Measurements from ENCODE around the gene CYP27B1. TPM values are rescaled to one million over a fixed set of nuclear protein-coding genes. Genes with fewer than 3 reads are reported as not detected.

CYP27B1 gene
- total and polyA plus RNA-seq, 9 of the 15 experiments (the other 6 are each of a cell fraction or from before 2014, with no cell fraction given): 0.18 to 4.2 (median 1.8) TPM

GRCh38 chr12:57777911-57778310 lies 11.0 kb upstream of the CYP27B1 start:
- no peaks in the 10 kb centered on the region for H4K20me1 ChIP-seq (replicated peaks; ENCODE audit: control insufficient read depth, insufficient read depth, low read length)
- H3K4me2 ChIP-seq (ENCODE audit: insufficient read depth, low read length): no peak overlapping the region
- intact Hi-C loops (cut with micrococcal nuclease) (no loop called here), in situ Hi-C loops (cut with MboI) (no loop called here)
- peaks cover 23% of the 10 kb centered on the region; the same call in 2 of the 3 replicates for H3K36me3 ChIP-seq (ENCODE audit: control insufficient read depth, insufficient read depth, low read length)
- no peak overlapping the region for H3K4me3 ChIP-seq
- no peak overlapping the region for H3K9ac ChIP-seq (ENCODE audit: insufficient read depth in 1 of 2, low read depth in 2 of 2, low read length in 2 of 2)
- ChIA-PET POLR2A (no interaction called here), CTCF (ENCODE audit: low intra/inter-chr PET ratio) (interaction anchor here (0.8 kb wide), 1 partner anchor 127 kb away, joined by 6 read pairs; no protein-coding TSS in a partner anchor)
- no peaks in the 10 kb centered on the region for H3K9me3 ChIP-seq (replicated peaks; ENCODE audit: control insufficient read depth, insufficient read depth, low read depth, low read length)
- 77% methylated on average over 6 of the region's 7 CpGs for WGBS (ENCODE audit: insufficient coverage, low coverage, missing lambda C conversion rate)
- no peak overlapping the region for H3K27ac ChIP-seq (ENCODE audit: extremely low read depth, low read depth, low read length)
- H2AFZ ChIP-seq (ENCODE audit: low read depth, low read length): no peak overlapping the region
- BruUV-seq (replicated peaks): no TSS peak
- TF ChIP-seq CEBPG (CRISPR knock-in tag; IDR thresholded peaks at IDR 0.05) (no peak), CEBPG (tag; conservative IDR thresholded peaks at IDR 0.05 in 1 of 2, IDR thresholded peaks at IDR 0.05 in 1 of 2) (no peak), MYC (IDR thresholded peaks at IDR 0.05; ENCODE audit: low read depth, low read length) (no peak), MYC (CRISPR knock-in tag; IDR thresholded peaks at IDR 0.05; ENCODE audit: borderline replicate concordance, low read depth) (no peak), ZZZ3 (IDR thresholded peaks at IDR 0.05) (no peak), MNT (conservative IDR thresholded peaks at IDR 0.05) (no peak), FOXO4 (CRISPR knock-in tag; IDR thresholded peaks at IDR 0.05) (no peak), TFAM (CRISPR knock-in tag; conservative IDR thresholded peaks at IDR 0.05) (no peak), SMARCE1 (IDR thresholded peaks at IDR 0.05) (no peak), NONO (IDR thresholded peaks at IDR 0.05; ENCODE audit: low read depth in 2 of 2, low read length in 1 of 2) (no peak)
- peaks cover 7 to 10% of the 10 kb centered on the region in 2 experiments; a peak in 4 of 5 replicates for H3K4me1 ChIP-seq (replicated peaks in 1 of 2; ENCODE audit: control insufficient read depth in 2 of 2, insufficient read depth in 2 of 2, low read length in 2 of 2)
- DNase-seq (ENCODE audit: extremely low read depth in 1 of 4, low spot score in 3 of 4): no peak
- H3K9me1 ChIP-seq (ENCODE audit: control insufficient read depth, insufficient read depth, low read length): no peaks in the 10 kb centered on the region
- peaks cover 13% of the 10 kb centered on the region for H3K79me2 ChIP-seq (ENCODE audit: control insufficient read depth, insufficient read depth, low read length)
- H3K27me3 ChIP-seq (ENCODE audit: control insufficient read depth in 2 of 2, insufficient read depth in 2 of 2, low read length in 2 of 2): no peaks in the 10 kb centered on the region
- no peak for ATAC-seq
- FAIRE-seq: no peak
